ENCODE measurements around the gene MYH7B. TPM values are rescaled to one million over a fixed set of nuclear protein-coding genes. Genes with fewer than 3 reads are reported as not detected.

The MYH7B gene
- total and polyA plus RNA-seq, 2 donors (not counting 3 experiments of a cell fraction or from before 2014, with no cell fraction given): 0.03 TPM; not detected in 1

- POLR2A ChIA-PET: interaction anchor here (1.5 kb wide), 2 partner anchors 47 to 79 kb away, joined by 4 to 15 read pairs; partner anchors contain the start of gene ACSS2
- CTCF ChIA-PET: interaction anchor here (1.5 to 5.8 kb wide), 6 partner anchors 14 to 119 kb away, joined by 5 to 182 read pairs (median 8); partner anchors contain the start of genes ACSS2 and GGT7
- Histone ChIP-seq H3K4me3 (replicated peaks in 1 of 3; ENCODE audit: insufficient read depth in 1 of 3, low read depth in 1 of 3, low read length in 3 of 3) (peak overlapping the region; percentile 58 to 84 (median 70)), H3K79me2 (ENCODE audit: control insufficient read depth, insufficient read depth, low read length) (peaks cover 6% of the 10 kb centered on the region), H3K36me3 (ENCODE audit: control insufficient read depth in 2 of 2, extremely low read depth in 1 of 2, insufficient read depth in 2 of 2, low read length in 2 of 2) (no peaks in the 10 kb centered on the region), H3K27me3 (ENCODE audit: control insufficient read depth in 2 of 2, insufficient read depth in 2 of 2, low read length in 2 of 2) (no peaks in the 10 kb centered on the region), H3K4me2 (ENCODE audit: insufficient read depth, low read length) (peak overlapping the region; percentile 94), H4K20me1 (replicated peaks; ENCODE audit: control insufficient read depth, extremely low read depth, insufficient read depth, low read length) (no peaks in the 10 kb centered on the region), H3K4me1 (ENCODE audit: control insufficient read depth, extremely low read depth, insufficient read depth, low read length) (peaks cover 17% of the 10 kb centered on the region), H3K9ac (replicated peaks; ENCODE audit: extremely low read depth, insufficient read depth, low read length) (peak overlapping the region; percentile 86), H2AFZ (ENCODE audit: low read depth, low read length) (peak overlapping the region; percentile 66), H3K9me1 (replicated peaks; ENCODE audit: control insufficient read depth, extremely low read depth, insufficient read depth, low read length) (no peaks in the 10 kb centered on the region), H3K27ac (ENCODE audit: insufficient read depth, low read depth, low read length) (peak overlapping the region; percentile 65), H3K9me3 (replicated peaks; ENCODE audit: control insufficient read depth, insufficient read depth, low read length) (no peaks in the 10 kb centered on the region)
- intact Hi-C loops (cut with micrococcal nuclease): loop anchor here (1.0 to 5.0 kb wide), 4 partner anchors 48 to 138 kb away; partner anchors contain the start of genes ACSS2 and TRPC4AP
- no TSS peak for BruUV-seq (replicated peaks)
- FAIRE-seq: peak; percentile 8
- dilution Hi-C loops (cut with MboI; ENCODE audit: extremely low pct_ligation_motif_present, low sequenced_read_pairs): no loop called here
- no peak for DNase-seq (ENCODE audit: low read depth, low spot score)
- peak; percentile 35 for TF ChIP-seq MAX (IDR thresholded peaks at IDR 0.05; ENCODE audit: insufficient read depth, insufficient read length)
- TF ChIP-seq MYC (IDR thresholded peaks at IDR 0.05; ENCODE audit: low read depth, low read length): no peak
- TF ChIP-seq POLR2A (IDR thresholded peaks at IDR 0.05; ENCODE audit: low read depth, low read length): no peak
- no peak for TF ChIP-seq POLR2AphosphoS5 (IDR thresholded peaks at IDR 0.05; ENCODE audit: insufficient read depth, low read depth, low read length)
- TF ChIP-seq CTCF (IDR thresholded peaks at IDR 0.05; ENCODE audit: extremely low read depth in 1 of 2, insufficient read depth in 1 of 2, low read depth in 1 of 2, low read length in 2 of 2): no peak
Observed at GRCh38 chr20:34954904-34955230, 801 bp upstream of the MYH7B start.
